IMR-90 (cell line): ENCODE measurements around the gene FOXK2. TPM values are rescaled to one million over a fixed set of nuclear protein-coding genes. Genes with fewer than 3 reads are reported as not detected.

Source experiments
- ATAC-seq: fragments of 200-7000 bp; cut with Tn5 transposase; 2 replicates; pipeline ENCODE4 v1.9.1; 2020; ENCODE audit warnings: low read depth, mild to moderate bottlenecking, moderate library complexity
- BruUV-seq: library from RNA; stranded (reverse); fragments of 400-500 nt; replicated peaks from 2 replicates; lab custom pipeline; 2021; lab: Mats Ljungman, UMichigan
- CTCF ChIA-PET: fragments of 300-600 bp; formaldehyde crosslinking; extraction: SDS; loops from one replicate; lab custom pipeline; 2021; ENCODE audit warnings: antibody characterized with exemption; lab: Yijun Ruan, JAX
- POLR2A ChIA-PET: fragments of 300-600 bp; sonication (Branson Sonifier 250); formaldehyde crosslinking; loops from one replicate; lab custom pipeline; 2022; ENCODE audit warnings: antibody characterized with exemption; ENCODE audit not compliant: unreplicated experiment; lab: Charles Lee
- DNase-seq: peaks from one replicate; pipeline ENCODE4 v3.0.0; 2013
- H2AFZ ChIP-seq: replicated peaks from 2 replicates; pipeline ENCODE3; 2013; ENCODE audit warnings: low read length, mild to moderate bottlenecking; ENCODE audit not compliant: poor library complexity
- H2AK5ac ChIP-seq: 2 replicates; pipeline ENCODE4 v1.6.1; 2013; ENCODE audit warnings: low read depth, low read length, inconsistent platforms
- H2AK9ac ChIP-seq: replicated peaks from 2 replicates; pipeline ENCODE3; 2013; ENCODE audit warnings: mild to moderate bottlenecking, low read depth, low read length, moderate library complexity; ENCODE audit not compliant: poor library complexity
- H2BK120ac ChIP-seq: 2 replicates; pipeline ENCODE4 v1.6.1; 2013; ENCODE audit warnings: low read depth, low read length, inconsistent platforms
- H2BK15ac ChIP-seq: 3 replicates; pipeline ENCODE4 v1.6.1; 2013; ENCODE audit warnings: low read depth, low read length, inconsistent platforms
- H2BK20ac ChIP-seq: 2 replicates; pipeline ENCODE4 v1.6.1; 2013; ENCODE audit warnings: low read depth, mild to moderate bottlenecking, inconsistent platforms, low read length, moderate library complexity
- H2BK5ac ChIP-seq: 2 replicates; pipeline ENCODE4 v1.6.1; 2013; ENCODE audit warnings: mild to moderate bottlenecking, low read depth, low read length, inconsistent platforms; ENCODE audit not compliant: poor library complexity, severe bottlenecking
- H3K14ac ChIP-seq: replicated peaks from 2 replicates; pipeline ENCODE4 v1.6.1; 2013; ENCODE audit warnings: low read depth, low read length, inconsistent platforms
- H3K18ac ChIP-seq: 2 replicates; pipeline ENCODE4 v1.6.1; 2013; ENCODE audit warnings: low read depth, low read length, control low read depth
- H3K23ac ChIP-seq: 2 replicates; pipeline ENCODE4 v1.6.1; 2013; ENCODE audit warnings: low read depth, low read length, inconsistent platforms
- H3K27ac ChIP-seq: 2 replicates; pipeline ENCODE4 v1.5.1; 2013; ENCODE audit warnings: mild to moderate bottlenecking, control low read depth, low read length; ENCODE audit not compliant: insufficient read depth
- H3K27me3 ChIP-seq: 2 replicates; pipeline ENCODE4 v1.6.1; 2013; ENCODE audit warnings: low read length; ENCODE audit not compliant: control insufficient read depth, insufficient read depth
- H3K36me3 ChIP-seq: 2 replicates; pipeline ENCODE4 v1.6.1; 2013; ENCODE audit warnings: low read length, mixed read lengths; ENCODE audit not compliant: control insufficient read depth, insufficient read depth
- H3K4ac ChIP-seq: 2 replicates; pipeline ENCODE4 v1.6.1; 2013; ENCODE audit warnings: low read depth, low read length, inconsistent platforms
- H3K4me1 ChIP-seq: 2 replicates; pipeline ENCODE4 v1.6.1; 2013; ENCODE audit warnings: low read length, mixed read lengths; ENCODE audit not compliant: control insufficient read depth, insufficient read depth
- H3K4me2 ChIP-seq: 2 replicates; pipeline ENCODE4 v1.6.1; 2013; ENCODE audit warnings: low read depth, mild to moderate bottlenecking, control low read depth, low read length, moderate library complexity
- H3K4me3 ChIP-seq: 2 replicates; pipeline ENCODE4 v1.5.1; 2013; ENCODE audit warnings: low read depth, mild to moderate bottlenecking, control low read depth, low read length, moderate library complexity; ENCODE audit not compliant: insufficient read depth
- H3K56ac ChIP-seq: 2 replicates; pipeline ENCODE4 v1.6.1; 2013; ENCODE audit warnings: low read length, inconsistent platforms; ENCODE audit not compliant: insufficient read depth; ENCODE audit errors: extremely low read depth
- H3K79me1 ChIP-seq, 2 experiments: 2 replicates each; pipeline ENCODE4 v1.6.1; 2013; ENCODE audit warnings: low read length in 2 of 2, inconsistent platforms in 1 of 2, low read depth in 1 of 2
- H3K9ac ChIP-seq: 2 replicates; pipeline ENCODE4 v1.6.1; 2013; ENCODE audit warnings: low read depth, low read length, control low read depth
- H3K9me1 ChIP-seq: 2 replicates; pipeline ENCODE4 v1.6.1; 2013; ENCODE audit warnings: low read length, inconsistent platforms; ENCODE audit not compliant: insufficient read depth
- H3K9me3 ChIP-seq: 2 replicates; pipeline ENCODE4 v1.6.1; 2013; ENCODE audit warnings: low read length; ENCODE audit not compliant: control insufficient read depth, insufficient read depth
- H4K20me1 ChIP-seq: 2 replicates; pipeline ENCODE4 v1.6.1; 2013; ENCODE audit warnings: low read length, inconsistent platforms; ENCODE audit not compliant: insufficient read depth
- H4K5ac ChIP-seq: 2 replicates; pipeline ENCODE4 v1.6.1; 2013; ENCODE audit warnings: mild to moderate bottlenecking, low read depth, low read length, control low read depth
- H4K8ac ChIP-seq, 2 experiments: 2 replicates each; pipeline ENCODE4 v1.6.1; 2013; ENCODE audit warnings: low read depth in 2 of 2, low read length in 2 of 2, control low read depth in 1 of 2, inconsistent platforms in 1 of 2
- H4K91ac ChIP-seq: 2 replicates; pipeline ENCODE4 v1.6.1; 2013; ENCODE audit warnings: low read depth, low read length, inconsistent platforms; ENCODE audit not compliant: insufficient read depth
- CHD1 ChIP-seq: IDR thresholded peaks from 2 replicates; pipeline ENCODE4 v1.6.1; 2012; ENCODE audit warnings: low read depth, low read length, improper control_type of control experiment
- WGBS, 2 experiments: methylation state at CpG; one replicate each; pipeline versions ENCODE4 v1.1.5 to v1.1.7; 2013; ENCODE audit warnings: missing lambda C conversion rate in 2 of 2; ENCODE audit not compliant: insufficient read length in 1 of 2; ENCODE audit errors: extremely low coverage in 2 of 2; 5-methylcytosine and 5-hydroxymethylcytosine counted together
- dilution Hi-C: fragments of 300-500 bp; cut with HindIII; formaldehyde crosslinking; loops from one replicate; pipeline ENCODE4 v1.14.3; 2018; ENCODE audit warnings: low sequenced_read_pairs; ENCODE audit not compliant: unreplicated experiment
- in situ Hi-C: fragments of 300-500 bp; cut with MboI; formaldehyde crosslinking; loops from 3 replicates; pipeline ENCODE4 v1.14.3; 2019; ENCODE audit warnings: low sequenced_read_pairs, inconsistent platforms, mixed read lengths
- intact Hi-C: fragments of 100-400 bp; cut with micrococcal nuclease; formaldehyde crosslinking; loops from 2 replicates; pipeline ENCODE4 v1.10.0; 2022
- polyA plus RNA-seq, 3 experiments: library from polyadenylated mRNA; depleted of rRNA; stranded (reverse); fragments of >200 nt; gene quantifications; 2 replicates each; pipeline ENCODE4 v1.2.3, GENCODE V29; 2012; ENCODE audit warnings: low replicate concordance in 1 of 3
- total RNA-seq: library from RNA; depleted of rRNA; stranded (reverse); fragments of >200 nt; gene quantifications from 2 replicates; pipeline ENCODE4 v1.2.3, GENCODE V29; 2012

FOXK2 gene
- total and polyA plus RNA-seq, 2 of the 4 experiments (the other 2 are of a cell fraction): 12.5 to 20.0 TPM

DNA sequence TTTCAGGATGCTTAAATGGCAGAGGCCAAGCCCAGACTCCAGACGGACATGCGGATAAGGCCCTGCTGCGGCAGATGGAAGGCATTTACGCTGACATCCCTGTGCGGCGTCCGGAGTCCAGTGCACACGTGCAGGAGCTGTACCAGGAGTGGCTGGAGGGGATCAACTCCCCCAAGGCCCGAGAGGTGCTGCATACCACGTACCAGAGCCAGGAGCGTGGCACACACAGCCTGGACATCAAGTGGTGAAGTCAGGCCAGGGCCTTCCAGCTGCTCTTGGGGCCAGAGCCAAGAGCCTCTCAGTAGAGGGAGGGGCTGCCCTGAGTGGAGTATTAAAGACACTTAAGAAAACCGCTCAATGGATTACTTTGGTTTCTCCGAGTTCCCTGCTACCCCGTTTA lies 31.6 kb upstream of the FOXK2 start:
- Histone ChIP-seq H3K36me3 (peaks cover 42% of the 10 kb centered on the region), H3K4me2 (no peak overlapping the region), H2BK15ac (no peak overlapping the region), H3K14ac (no peak overlapping the region), H3K27me3 (no peaks in the 10 kb centered on the region), H2AK5ac (no peak overlapping the region), H3K9me3 (no peaks in the 10 kb centered on the region), H3K9me1 (peaks cover 2% of the 10 kb centered on the region; the same call in 1 of the 2 replicates), H2BK20ac (no peak overlapping the region), H4K20me1 (peaks cover 2% of the 10 kb centered on the region; the same call in 1 of the 2 replicates), H2AFZ (no peak overlapping the region), H3K4me3 (no peak overlapping the region), H3K56ac (no peak overlapping the region), H3K27ac (no peak overlapping the region), H2BK120ac (no peak overlapping the region), H4K5ac (no peak overlapping the region), H2BK5ac (no peak overlapping the region), H2AK9ac (no peak overlapping the region), H3K79me1 (peaks cover 0 to under 1% of the 10 kb centered on the region in 2 experiments; a peak in 1 of 4 replicates), H3K18ac (no peak overlapping the region), H4K8ac (no peak overlapping the region), H3K9ac (no peak overlapping the region), H3K23ac (no peak overlapping the region), H3K4ac (no peak overlapping the region), H4K91ac (no peak overlapping the region), H3K4me1 (peaks cover 3% of the 10 kb centered on the region)
- POLR2A ChIA-PET: no interaction called here
- dilution Hi-C loops: no loop called here
- intact Hi-C loops: no loop called here
- no peak for ATAC-seq
- CTCF ChIA-PET: no interaction called here
- in situ Hi-C loops: no loop called here
- 68% methylated on average over 7 of the region's 14 CpGs; no CpG with 5 or more reads in 1 of the 2 experiments for WGBS, 2 experiments
- no TSS peak for BruUV-seq
- no peak for TF ChIP-seq CHD1
- no peak for DNase-seq
